ENCODE data around the gene PKIB.
"Not testable (repeated sequence)": the region's sequence is repeated elsewhere in the genome, so short reads cannot be mapped to it uniquely, and the experiment has no call there.

Gene PKIB, protein sequence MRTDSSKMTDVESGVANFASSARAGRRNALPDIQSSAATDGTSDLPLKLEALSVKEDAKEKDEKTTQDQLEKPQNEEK

DNA sequence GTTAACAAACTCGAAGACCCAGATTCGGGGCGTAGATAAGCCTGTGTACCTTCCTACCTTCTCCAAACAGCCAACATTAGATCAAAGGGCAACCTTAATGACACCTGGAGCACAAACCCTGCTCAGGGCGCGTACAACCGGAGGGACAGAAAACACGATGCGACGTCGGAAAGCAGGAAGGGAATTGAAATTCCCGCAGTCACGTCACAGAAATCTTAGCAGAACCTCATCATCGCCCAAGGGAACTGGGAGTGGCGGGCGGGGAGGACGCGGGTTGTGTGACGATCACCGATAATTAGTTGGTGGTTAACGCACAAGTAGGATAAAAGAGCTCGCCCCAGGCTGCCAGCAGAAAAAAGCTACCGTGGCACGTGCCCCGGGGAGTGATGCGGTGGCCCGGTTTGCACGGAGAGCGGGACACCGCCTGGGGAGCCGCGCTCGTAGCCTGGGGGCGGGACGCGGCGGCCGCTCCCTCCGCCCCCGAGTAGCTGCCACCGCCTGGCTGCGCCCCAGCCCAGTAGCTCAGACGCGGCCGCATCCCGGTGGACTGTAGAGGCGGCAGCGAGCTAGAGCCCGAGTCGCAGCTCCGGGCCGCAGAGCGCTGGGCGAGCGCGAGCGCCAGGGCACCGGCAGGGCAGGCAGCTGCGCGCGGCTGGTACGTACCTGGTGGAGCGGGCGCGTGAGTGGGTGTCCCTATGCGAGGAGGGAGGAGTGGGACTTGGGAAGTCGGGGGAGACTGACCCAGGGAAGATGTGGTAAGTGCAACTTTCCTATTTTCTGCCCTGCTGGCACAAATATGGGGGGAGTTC is at the start of gene PKIB:
Gene PKIB (plus strand): TSS at position 525 of the 809 bp plus-strand sequence. CDS start 107,390 bp downstream, outside the sequence.
- DNase-seq = peak; percentile 21 to 90

DNA sequence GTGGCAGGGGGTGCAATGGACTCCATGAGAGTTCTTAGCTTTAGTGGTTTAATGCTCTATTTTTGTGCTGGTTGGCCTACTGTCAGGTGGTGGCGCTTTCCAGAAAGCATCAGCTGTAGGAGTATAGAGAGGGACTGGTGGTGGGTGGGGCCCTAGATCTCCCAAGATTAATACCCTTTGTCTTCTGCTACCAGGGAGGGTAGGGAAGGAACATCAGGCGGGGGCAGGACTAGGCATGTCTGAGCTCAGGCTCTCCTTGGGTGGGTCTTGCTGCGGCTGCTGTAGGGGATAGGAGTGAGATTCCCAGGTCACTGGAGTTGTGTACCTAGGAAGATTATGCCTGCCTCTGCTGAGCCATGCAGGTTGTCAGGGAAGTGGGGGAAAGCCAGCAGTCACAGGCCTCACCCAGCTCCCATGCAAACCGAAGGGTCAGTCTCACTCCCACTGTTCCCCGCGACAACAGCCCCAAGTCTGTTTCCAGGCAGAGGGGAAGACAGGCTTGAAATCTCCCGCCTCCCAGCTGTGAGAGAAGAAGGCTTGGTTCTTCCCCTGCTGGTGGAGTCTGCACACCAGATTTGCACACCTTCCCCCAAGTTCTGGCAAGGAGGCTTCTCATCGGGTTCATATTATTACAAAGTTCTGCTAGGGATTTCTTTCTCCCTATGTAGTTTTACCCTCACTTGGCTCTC is 46.7 kb upstream of the PKIB start:
- no peak for DNase-seq

DNA sequence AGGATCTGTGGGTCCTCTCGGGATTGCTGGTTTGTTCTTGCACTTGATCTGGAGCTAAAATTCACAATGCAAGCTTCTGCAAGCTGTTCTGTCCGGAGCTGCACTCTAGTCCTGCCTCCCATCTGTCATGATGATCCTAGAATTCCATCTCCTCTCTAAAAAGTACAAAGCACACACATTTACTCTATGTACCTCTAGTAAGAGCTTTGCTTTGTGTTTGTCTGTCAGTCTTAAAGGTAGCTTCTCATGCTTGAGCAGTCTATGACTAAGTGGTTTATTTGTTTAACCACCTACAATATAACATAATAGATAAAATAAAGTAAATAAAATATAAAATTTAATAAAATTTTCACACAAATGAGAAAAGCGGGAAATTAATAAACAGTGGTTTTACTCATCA is 46.0 kb upstream of the PKIB start:
- DNase-seq = no peak

DNA sequence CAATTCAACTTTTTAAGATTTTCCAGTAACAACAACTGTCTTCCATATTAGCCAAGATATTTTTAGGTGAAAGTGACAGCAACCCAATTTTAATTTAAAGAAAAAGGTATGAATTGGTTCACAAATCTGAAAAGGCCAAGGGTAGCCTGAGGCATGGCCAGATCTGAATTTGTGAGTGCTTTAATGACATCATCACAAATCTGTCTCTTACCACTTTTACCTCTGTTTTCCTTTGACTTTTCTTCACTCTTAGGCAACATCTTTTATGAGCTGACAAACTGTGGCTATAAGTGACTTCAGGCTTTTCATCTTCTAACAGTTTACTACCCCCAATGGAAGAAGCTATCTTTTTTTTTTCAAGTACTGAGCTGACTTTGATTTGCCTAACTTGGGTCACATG is 44.5 kb upstream of the PKIB start:
- DNase-seq = no peak

GRCh38 chr6:122567034-122567433 is 43.2 kb upstream of the PKIB start:
- DNase-seq = no peak

GRCh38 chr6:122568350-122568749 is 41.9 kb upstream of the PKIB start:
- no peak for DNase-seq

DNA sequence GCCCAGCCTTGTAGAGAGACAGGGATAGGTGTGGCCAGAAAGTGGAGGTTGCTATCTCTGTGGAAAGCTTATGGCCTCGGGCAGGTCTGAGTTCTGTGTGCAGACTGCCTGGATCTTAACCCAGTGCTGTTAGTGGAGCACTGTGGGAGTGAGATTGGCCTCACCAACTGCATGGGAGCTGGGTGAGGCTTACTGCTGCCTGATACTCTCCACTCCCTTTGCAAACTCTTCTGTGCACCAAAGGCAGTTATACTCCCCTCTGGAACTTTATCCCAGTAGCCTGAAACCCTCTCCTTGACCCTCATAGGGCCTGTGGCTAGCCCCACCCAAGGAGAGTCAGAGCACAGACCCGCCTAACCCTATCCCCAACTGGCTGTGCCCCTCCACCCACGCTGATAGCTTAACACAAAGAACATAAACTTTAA is 41.4 kb upstream of the PKIB start:
- DNase-seq = no peak

DNA sequence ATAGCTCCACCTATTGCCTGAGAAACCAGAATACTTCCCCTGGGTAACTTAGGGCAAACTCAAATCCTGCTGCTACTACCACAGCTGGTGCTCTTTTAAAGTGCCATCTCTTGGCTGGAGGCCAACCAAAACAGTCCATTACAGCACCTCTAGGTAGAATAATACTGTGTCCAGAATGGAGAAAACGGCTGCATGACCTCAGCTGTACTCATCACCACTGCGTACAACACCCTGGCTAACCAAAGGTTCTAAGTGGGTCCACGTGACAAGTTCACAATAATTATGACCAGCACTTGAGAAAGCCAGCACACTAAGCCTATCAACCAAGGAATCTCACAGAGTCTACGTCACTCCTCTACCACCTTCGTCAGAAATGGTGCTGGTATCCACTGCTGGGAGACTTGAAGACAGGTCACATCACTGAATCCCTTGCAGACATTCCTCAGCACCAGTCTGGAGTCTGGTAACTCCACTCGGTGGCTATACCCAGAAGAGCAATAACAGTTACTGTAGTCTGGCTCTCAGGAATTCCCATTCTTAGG is 40.9 kb upstream of the PKIB start:
- DNase-seq = no peak

DNA sequence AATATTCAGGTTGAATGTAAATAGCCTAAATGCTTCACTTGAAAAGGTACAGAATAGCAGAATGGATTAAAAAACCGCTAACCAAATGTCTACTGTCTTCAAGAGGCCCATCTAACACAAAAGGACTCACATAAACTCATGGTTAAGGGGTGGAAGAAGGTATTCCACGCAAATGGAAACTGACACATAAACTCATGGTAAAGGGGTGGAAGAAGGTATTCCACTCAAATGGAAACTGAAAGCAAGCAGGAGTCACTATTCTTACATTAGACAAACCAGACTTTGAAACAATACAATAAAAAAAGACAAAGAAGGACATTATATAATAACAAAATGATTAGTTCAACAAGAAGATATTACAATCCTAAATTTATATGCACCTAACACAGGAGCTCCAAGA is 38.3 kb upstream of the PKIB start:
- DNase-seq = no peak

GRCh38 chr6:122576888-122577287 is 33.3 kb upstream of the PKIB start:
- DNase-seq = no peak

DNA sequence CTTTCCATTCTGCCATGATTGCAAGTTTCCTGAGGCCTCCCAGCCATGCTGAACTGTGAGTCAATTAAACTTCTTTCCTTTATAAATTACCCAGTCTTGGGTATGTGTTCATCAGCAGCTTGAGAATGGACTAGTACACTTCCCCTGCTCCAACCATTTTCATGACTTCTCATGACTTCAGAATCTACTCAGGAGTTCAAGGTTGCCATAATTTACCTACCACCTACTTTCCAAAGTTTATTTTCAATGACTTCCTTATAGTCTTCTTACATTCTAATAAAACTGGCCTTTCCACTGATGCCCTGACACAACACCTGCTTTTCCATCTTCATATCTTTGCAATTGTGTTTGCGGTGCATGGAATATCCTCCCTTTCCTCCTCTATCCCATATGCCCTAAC is 31.2 kb upstream of the PKIB start:
- no peak for DNase-seq

DNA sequence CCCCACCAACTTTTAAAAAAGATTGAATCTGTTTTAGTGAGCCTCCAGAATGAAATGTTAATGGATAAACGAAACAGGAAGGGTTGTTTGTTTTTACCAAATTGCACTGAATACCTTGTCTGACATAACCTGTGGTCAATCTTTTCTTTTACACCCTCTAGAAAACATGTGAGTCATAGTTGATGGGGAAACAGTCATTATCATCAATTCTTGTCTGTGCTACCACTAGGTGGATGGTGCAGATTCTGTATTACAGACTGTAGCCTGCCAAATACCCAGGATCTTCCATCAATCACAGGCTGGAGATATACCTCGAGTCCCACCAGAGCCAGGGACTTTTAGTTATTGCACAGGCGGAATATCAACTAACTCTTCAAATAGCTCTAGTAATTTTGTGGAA is 29.5 kb upstream of the PKIB start:
- no peak for DNase-seq

DNA sequence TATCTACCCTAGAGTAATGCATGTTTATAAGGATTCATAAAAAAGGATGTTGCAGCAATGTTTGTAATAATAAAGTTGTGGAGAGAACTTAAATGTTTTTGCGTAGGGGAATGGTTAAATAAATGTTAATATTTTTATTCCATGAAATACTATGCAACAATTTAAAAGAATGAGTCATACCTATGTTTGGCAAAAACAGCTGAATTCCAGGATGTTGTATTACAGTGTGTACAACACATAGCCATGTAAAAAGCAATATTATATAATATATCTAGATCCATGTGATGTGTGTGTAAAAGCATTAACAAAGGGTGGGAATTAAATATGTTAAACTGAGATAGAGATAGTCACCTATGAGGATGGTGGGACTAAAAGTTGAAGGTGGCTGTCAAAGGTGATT is 21.1 kb upstream of the PKIB start:
- no peak for DNase-seq

GRCh38 chr6:122598295-122598694 is 11.9 kb upstream of the PKIB start:
- DNase-seq = not testable (repeated sequence)

- no peak for DNase-seq
Measured at GRCh38 chr6:122604676-122605075, 5.5 kb upstream of the PKIB start.

DNA sequence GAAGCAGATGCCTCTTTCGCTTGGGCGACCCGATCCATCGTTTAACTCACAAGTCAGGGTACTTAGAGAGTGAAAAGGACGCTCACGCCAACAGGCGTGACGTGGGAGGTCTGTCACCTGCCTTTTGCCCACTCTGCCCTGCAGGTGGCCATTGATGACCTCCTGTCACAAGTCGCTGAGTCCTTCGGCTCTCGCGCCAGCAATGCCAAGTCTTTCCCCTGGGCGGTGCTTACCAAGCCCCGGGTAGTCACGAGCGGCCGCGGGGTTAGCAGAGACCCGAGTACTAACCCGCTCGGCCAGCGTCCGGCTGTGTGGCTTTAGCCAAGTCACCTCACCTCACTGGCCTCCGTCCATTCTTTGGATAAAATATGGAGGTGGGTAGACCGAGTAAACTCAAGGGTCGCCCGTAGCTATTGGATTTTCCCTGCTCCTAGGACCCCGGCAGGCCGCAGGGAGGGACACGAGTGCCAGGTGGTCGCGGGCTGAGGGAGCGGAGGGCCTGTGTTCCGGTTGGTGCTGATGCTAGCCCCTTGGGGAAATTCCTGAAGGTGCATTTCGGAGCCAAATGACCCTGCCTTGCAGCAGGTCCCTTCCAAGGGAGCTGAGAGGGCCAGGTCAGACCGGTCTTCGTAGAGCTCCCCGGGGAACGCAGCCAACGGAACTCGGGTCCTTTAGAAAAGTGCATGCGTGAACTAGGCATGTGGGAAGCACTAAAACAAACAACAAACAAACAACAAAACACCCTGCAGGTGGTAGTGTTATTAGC is 668 bp downstream of the PKIB start:
- DNase-seq = peak in 1 of 2 experiments; percentile 60

- no peak for DNase-seq
Measured at GRCh38 chr6:122612838-122613237, 2.6 kb downstream of the PKIB start.

GRCh38 chr6:122614303-122614702 is 4.1 kb downstream of the PKIB start:
- DNase-seq = no peak

GRCh38 chr6:122615409-122615808 is 5.2 kb downstream of the PKIB start:
- no peak for DNase-seq

DNA sequence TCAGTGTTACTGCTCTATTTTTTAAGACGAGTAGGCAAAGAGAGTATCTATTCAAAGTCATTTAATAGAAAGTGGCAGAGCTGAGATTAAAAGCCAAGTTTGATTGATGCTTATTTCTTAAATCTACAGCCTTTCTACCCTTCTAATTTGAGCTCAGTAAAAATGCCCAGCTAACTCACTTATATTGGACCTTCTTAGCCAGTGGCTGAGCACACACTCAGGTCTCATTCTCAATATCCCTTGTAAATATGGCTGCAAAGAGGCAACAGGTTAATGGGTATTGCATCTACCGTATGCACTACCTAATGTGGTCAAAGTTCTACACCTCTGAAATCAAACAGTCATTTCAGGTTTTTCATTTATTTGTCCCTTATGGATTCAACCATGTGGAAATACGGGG is 6.7 kb downstream of the PKIB start:
- no peak for DNase-seq

GRCh38 chr6:122619309-122619708 is 9.1 kb downstream of the PKIB start:
- DNase-seq = no peak

DNA sequence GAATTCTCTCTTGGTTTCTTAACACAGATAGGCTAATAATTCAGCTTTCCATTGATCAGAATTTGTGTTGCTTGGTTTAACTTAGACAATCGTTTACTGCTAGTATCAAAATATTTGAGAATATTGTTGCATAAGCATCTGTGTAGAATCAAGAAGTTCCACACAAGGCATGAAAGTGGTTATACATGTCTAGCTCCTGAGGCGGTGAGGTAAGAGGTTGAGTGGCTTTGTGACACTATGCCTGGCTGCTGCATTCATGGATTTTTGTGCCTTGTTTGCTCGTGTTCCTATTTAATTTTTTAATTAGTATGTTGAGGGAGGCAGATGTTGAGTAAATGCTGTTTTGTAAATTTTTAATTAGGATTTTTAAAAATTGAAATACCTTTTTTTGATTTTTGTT is 10.2 kb downstream of the PKIB start:
- DNase-seq = no peak

- DNase-seq = no peak
Measured at GRCh38 chr6:122620902-122621301, 10.7 kb downstream of the PKIB start.

Measured in NCI-H526 (cell line).